Renal cortical epithelial cell (primary cell): ENCODE data around the gene CD96. TPM values are rescaled to one million over a fixed set of nuclear protein-coding genes. Genes with fewer than 3 reads are reported as not detected.
"Not testable (repeated sequence)": the region's sequence is repeated elsewhere in the genome, so short reads cannot be mapped to it uniquely, and the experiment has no call there.

Experiments
- DNase-seq: peaks from one replicate; pipeline ENCODE4 v3.0.0-alpha.2; 2011; ENCODE audit warnings: low read depth
- total RNA-seq: library from RNA; depleted of rRNA; stranded (reverse); fragments of >200 nt; gene quantifications from 2 replicates; pipeline ENCODE4 v1.2.3, GENCODE V29; 2014

CD96 gene
- total RNA-seq, 1 donor from 2014 or later = 0.05 TPM

DNA sequence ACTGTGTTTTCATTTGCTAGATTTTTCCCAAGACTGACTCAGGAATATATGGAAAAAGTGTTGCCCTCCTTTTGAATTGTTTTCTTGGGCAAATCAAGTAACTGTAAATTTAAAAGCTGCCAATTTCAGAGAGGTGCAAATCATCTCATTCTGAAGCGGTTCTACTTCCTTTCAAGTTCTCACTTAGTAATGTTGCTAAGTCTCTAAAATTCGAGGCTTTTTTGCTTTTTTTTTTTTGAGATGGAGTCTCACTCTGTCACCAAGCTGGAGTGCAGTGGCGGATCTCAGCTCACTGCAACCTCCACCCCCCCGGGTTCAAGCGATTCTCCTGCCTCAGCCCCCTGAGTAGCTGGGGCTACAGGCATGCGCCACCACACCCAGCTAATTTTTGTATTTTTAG, 130.5 kb downstream of the CD96 start:
- DNase-seq = not testable (repeated sequence)

DNA sequence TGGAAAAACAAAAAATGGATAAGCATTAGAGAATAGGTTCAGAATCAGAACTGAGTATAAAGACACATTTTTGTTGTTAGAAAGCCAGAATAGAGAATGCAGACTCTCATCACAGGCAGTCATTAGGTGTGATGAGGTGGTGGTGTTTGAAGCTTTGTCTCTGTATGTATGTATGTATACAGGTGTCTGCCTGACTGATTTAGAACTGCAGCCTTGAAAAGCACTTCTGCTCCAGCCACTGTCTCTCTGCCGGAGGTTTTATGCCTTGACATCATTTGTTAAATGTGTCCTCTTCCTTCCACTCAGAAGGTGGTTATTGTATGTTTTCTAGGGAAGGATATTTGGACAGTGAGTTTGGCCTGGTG, 133.8 kb downstream of the CD96 start:
- DNase-seq = no peak

DNA sequence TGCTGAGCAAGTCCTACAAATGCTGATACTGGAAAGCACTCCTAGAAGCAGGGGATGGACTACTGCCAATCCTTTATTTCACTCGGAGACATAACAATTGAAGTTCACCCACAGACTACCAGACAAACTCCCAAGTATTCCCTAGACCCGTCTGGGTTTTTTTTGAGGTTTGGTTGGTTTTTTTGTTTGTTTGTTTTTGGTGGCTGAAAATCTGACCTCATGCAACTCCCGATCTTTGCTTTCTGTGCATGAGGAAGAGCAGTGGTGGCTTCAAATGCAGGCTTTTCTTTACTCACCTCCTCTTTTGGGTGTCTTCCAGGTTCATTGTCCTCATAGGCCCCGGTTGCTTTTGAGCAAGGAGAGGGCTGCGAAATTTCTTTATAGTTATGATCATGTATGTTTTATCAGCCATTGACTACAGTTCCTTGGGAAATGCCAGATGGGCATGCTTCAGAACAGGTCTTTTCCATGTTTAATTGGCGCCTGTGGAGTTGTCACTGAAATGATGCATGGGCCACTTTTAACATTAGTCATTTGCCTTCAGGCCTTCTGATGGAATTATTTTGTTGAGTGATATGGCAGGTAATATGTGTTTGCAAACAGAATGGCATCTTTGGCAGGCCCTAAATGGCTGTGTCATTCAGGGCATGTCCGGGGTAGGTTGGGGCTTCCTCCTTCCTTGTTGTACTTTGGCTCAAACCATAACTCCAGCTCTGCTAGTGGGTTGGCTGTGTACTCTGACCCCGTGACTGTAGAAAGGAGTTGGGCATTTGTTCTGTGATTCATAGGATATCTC, 134.4 kb downstream of the CD96 start:
- peak; percentile 89 for DNase-seq

DNA sequence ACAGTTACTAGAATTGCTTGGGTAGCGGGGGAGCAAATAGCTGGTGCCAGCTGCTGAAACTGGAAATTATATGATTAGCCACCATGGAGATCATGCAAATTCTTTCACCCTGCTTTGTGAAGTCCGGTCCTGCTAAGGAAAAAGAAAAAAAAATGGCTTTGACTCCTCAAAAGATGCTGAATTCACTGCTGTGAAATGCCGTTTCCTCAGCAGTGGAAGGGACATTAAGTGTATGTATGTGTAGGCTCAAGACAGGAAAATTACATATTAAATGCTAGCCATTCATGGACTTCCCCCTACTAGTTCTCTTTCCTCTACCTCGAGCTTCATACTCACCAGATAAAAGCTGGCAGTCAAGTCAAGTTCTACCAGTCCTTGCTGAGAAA, 135.0 kb downstream of the CD96 start:
- no peak for DNase-seq

DNA sequence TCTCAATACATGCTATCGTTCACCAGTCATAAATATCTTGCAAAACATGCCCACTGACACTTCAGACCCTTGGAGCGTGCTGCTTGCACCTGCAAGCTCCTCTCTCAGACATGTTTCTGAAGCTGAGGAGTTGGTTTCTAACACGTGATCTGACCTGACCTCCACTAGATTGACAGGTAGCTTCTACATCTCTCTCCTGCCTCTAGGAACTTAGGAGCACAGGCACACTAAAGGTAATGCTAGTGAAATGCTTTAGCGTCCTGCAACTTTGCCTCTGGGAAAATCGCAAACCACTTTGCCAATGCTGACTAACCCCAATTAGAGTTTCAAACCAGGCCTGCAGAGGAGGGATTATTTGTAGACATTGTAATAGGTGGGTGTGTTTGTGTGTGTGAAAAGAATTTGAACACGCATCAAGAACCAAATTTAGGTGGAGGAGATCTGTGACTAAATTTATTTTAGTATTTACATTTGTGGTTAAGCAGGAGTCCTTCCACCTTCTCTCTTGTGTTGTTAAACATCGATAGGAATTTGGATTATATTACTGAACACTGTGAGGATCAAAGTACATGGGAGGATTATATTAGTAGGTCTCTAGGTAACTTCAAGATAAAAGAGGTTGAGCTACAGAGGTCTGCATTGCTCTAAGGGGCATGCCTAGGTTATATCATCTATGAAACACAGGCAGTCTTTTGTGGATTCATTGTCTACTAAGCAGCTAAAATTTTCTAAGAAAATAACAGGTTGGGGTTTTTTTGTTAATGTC, 139.8 kb downstream of the CD96 start:
- peak; percentile 20 for DNase-seq

DNA sequence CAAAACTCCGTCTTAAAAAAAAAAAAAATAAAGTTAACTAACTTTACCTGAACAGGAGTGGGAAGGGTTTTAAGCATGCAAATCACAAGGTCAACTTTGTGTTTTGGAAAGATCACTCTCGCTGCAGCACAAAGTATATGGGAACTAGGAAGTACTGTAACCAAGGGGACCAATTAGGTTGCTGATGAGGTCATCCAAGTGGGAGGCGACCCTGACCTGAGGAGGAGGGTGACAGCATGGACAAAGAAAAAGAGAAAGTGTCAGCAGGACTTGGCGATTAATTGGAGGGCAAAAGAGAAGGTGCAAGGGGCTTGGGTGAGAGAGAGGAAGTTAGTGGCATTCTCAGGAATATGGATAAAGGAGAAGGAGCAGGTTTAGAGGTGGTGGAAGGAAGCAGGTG, 142.6 kb downstream of the CD96 start:
- no peak for DNase-seq

DNA sequence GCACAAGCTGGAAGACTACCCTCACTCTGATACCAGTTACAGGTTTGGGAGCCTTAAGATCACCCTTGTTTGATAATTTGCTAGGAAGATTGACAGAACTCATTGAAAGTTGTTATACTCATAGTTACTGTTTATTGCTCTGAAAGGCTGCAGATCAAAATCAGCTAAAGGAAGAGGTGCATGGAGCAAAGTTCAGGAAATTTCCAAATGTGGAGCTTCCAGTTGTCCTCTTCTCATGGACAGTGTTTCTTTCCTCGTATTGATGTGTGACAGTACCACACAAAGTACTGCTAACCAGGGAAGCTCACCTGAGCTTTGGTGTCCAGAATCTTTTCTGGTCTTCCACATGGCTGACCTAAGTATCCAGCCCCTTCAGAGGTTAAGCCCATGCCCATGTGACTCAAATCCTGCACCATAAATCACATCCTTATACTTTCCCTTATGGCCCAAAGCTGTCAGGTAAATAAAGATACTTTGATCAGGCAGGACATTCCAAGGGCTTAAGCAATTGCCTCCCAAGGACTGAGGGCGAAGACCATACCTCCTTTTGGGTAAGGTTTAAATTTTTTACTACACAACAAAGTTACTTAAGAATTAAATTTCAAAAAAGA, 146.3 kb downstream of the CD96 start:
- DNase-seq = no peak

DNA sequence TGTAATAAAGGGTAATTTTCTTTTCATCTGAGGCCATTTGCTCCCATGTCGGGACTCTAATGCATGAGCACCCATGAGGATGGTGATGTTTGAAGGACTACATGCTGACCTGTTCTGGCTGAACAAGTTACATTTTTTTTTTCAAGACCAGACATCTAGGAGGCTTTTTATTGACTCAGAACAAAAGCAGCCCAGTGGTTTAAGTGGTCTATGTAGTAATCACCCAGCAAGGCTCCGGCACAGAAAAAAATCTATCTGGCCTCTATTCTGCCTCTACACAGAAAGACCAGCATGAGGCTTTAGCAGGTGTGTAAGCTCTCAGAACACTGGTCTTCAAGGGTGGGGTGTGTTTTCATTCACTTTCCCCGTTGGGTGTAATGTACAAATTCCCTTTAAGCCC, 148.2 kb downstream of the CD96 start:
- peak; percentile 80 for DNase-seq

DNA sequence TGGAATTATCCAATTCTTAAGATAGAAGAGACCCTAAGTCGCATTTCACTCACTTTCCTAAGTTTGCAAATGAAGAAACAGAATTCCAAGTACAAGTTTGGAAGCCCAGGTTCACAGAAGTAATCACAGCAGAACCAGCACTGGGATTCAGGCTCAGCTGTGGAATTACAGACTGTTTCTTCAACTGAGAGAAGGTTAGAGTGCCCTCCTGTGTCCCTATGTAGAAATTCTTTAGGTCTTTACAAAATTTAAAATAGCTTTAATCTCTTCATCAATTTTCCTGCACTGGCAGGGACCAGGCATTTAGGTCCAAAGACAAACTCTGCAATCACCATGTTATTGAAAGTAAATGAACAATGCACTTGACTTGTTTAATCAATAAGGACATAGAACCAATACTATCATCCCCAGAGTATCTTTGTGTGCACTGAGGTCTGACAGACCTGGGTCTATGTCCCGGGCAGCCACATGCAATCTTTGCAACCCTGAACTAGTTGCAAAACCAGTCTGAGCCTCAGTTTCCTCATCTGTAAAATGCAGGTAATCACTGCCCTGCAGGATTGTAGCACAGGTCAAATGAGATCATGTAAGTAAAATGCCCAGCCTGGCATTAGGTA, 149.4 kb downstream of the CD96 start:
- peak; percentile 70 for DNase-seq

DNA sequence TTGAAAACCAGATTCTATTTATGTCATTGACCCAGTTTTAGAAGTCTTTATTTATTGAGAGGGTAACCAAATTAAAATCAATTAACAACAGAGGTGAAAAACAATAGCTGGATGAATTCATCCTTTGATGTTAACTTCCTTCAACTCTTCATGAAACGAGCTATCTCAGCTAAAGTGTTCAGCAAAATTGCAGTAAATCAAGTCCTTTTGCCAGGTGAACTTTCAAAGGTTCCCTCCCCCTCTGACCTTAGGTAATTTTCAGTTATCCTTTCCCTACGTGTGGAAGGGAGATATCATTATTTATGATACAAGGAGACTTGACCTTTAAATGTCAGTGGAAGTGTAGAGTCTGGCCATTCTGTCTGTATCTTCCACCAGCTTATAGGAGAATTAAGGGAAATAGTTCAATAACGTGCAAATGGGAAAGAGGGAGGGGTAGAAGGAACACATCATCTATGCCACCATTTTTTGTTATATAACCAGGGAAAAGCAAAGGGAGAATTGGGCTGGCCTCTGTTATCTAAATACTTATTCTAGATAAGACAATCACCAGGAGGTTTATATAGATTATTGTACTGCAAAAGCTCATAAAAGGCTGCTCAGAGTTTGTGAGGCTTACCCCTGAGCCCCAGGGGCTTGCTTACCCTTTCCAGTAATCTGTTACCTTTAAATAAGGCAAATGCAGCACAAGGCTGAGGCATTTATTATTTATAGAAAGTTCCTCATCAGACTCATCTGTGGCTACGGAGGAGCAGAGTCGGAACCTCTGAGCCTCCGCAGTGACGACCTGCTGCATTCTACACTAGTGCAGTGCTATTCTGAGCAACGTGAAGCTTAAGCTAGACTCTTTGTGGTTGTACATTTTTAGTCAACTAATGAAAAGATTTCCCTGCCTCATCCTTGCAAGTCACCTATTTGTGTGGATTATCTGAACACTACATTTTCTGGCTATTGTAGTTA, 150.9 kb downstream of the CD96 start:
- DNase-seq = no peak

DNA sequence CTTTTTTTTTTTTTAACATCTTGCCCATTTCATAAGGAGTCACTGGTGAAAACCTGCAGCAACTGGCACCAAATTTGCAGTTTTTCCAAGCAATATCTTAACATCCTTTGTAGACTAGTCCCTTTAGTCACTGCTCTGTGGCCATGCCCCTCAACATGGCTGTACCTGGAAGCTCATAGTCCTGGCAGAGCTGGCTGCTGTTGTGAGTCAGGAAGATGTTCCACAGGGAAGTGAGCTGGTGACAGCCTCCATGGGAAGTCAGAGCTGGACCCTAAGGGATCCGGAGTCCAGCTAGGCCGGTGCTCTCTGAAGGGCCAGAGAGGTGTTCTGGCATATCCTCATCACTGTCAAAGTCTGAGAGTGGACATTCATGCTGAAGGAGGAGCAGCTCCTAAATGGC, 152.5 kb downstream of the CD96 start:
- no peak for DNase-seq

DNA sequence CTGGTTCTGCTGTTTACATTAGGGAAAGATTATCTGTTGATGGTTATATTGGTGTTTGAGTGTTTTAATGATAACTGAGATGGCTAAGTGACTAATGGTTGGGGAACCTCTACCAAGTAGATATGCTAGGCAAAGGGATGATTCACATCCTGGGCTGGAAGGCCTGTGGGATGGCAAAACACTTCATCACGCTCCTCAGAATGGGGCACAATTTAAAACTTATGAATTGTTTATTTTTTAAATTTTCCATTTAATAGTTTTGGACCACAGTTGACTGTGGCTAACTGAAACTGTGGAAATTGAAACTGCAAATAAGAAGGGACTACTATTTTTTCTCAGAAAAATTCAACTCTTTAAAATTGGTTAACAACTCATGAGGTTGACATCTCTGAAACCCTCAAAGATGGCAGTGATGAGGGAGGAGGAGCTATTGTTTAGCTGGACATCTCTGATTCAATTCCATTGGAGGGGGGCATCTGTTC, 153.7 kb downstream of the CD96 start:
- DNase-seq = peak; percentile 72

DNA sequence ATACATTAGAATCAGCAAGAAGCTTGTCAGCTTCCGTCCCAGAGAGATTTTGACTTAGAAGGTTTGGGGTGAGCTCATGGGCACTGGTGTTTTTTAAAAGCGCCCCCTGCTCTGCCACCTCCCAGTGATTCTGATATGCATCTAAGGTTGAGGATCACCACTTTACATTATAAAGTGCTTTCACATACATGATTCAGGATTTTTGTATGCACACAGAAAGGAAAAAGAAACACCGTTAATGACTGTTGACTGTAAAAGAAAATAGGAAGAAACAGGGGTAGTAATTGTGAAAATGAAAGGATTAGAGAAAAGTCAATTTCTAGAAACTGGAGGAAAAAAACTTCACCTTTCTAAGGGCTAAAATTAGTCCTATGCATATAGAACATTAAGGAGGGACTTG, 158.1 kb downstream of the CD96 start:
- no peak for DNase-seq

DNA sequence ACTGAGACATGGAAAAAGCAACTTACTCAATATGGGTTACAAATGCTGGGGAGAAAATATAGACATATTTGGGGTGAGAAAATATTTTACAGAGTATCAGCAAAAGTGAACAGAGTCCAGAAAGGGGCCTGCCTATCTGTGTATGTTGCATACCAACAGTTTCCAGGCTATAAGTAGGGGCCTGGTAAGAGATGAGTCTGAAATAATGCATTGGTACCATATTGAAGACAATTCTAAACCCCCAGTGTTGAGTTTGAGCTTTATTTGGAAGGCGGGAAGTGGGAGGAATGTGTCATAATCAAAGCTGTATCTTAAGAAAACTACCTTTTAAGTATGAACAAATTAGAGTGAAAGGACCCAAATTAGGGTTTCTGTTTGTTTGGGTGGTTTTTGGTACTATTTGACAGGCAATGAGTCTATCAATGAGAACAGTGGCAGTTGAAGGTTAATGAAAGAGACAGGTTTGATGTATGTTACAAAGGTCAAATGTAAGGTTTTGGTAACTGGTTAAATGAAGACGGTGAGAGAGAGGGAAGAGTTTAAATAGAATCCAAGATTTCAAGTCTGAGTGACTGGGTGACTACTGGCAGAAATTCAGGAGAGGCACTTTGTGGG, 159.4 kb downstream of the CD96 start:
- no peak for DNase-seq

Other genes with a start within 250 kb of the CD96 start
- 13.5 and 15.2 TPM in 2 replicates for gene ZBED2, start 53.1 kb downstream of the CD96 start, total RNA-seq
- gene PLCXD2, start 132.5 kb downstream of the CD96 start, total RNA-seq = 8.9 and 36.4 TPM in 2 replicates